HG03095 (cell line): ENCODE results near the gene B4GAT1.
"Not testable (repeated sequence)": the region's sequence is repeated elsewhere in the genome, so short reads cannot be mapped to it uniquely, and the experiment has no call there.

Experiments
- ATAC-seq: cut with Tn5 transposase; IDR thresholded peaks from one replicate; pipeline ENCODE4 v1.9.1; 2021; ENCODE audit warnings: moderate library complexity; ENCODE audit not compliant: unreplicated experiment

Gene B4GAT1

DNA sequence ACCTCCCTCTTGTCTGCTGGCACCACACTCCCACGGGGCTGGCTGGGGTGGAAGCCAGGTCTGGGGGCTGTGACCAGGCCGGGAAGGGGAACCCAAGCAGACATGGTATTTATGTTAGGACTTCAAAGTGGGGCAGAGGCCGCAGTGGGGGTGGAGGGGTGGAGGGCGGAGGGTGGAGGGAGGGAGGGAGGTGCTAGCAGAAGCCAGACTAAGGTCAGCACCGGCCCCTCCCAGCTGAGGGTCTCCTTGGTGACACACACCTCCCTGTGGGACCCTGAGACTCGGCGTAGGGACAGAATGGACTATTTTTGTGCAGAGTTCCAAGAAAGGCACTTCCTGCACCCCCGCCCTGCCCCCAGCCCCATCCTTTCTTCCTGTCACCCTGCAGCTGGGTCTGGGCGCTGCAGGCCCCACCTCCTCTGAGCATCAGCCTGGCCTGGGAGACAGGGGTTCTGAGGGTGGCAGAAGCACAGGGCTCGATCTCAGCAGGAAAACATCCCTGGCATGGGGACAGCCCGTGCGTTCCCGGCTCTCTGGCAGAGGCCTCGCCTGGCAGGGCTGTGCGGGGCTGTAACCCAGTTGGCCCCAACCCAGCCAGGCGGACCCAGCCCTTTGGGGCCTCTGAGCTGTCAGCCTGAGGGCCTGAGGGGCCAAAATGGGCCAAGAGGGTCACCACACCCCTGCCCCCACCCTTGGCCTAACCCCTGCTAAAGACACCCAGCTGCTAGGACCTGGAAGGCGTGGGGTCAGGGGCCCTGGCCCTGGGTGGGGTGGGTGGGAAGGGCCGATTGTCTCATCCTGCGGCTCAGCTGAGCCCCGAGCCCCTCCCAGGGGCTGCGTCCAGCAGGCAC, 20.9 kb downstream of the B4GAT1 start:
- no peak for ATAC-seq

DNA sequence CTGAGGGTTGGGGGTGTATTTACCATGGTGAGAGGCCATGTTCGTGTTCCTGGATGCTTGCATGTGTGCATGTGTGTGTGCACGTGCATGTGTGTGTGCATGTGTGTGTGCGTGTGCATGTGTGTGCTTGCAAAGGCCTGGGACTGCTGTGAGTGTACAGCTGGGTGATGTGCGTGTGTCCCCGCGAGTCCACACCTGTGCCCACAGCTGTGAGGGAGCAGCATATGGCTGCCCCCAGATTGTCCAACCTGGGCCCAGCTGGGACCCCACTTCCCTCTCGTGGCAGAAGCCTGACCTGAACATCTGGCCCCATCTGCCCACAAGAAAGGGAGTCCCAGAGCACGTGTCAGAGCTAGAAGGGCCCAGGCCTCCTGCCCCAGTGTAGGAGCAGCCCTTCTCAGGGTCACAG, 22.2 kb downstream of the B4GAT1 start:
- no peak for ATAC-seq

DNA sequence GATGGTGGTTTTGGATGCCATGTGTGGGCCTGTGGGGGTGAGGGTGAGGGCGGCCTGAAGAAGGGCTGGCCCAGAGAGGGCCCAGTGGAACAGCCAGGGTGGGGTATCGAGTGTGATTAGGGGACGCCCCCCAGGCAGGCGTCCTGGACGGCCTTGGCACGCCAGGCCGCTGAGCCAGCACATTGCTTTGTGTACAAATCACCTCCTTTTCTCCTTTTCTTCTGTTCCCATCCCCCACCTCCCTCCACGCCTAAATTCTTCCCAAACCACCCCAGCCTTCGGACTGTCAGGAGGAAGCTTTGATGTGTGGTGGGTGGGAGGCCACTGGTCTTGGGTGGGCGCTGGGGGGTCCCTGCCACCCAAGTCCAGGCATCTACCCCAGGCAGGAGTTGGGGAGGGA, 22.8 kb downstream of the B4GAT1 start:
- no peak for ATAC-seq

DNA sequence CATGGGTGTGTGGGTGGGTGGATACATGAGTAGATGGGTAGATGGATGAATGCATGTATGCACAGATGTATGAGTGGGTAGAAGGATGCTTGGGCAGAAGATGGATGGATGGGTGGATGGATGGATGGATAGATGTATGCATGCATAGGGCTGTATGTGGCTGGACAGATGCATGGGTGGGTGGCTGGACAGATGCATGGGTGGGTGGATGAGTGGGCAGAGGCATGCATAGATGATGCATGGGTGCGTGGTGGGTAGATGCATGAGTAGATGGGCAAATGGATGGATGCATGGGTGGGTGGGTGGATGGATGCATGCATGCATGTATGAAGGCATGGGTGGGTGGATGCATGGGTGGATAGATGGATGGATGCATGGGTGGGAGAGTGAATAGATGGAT, 23.7 kb downstream of the B4GAT1 start:
- ATAC-seq: no peak

DNA sequence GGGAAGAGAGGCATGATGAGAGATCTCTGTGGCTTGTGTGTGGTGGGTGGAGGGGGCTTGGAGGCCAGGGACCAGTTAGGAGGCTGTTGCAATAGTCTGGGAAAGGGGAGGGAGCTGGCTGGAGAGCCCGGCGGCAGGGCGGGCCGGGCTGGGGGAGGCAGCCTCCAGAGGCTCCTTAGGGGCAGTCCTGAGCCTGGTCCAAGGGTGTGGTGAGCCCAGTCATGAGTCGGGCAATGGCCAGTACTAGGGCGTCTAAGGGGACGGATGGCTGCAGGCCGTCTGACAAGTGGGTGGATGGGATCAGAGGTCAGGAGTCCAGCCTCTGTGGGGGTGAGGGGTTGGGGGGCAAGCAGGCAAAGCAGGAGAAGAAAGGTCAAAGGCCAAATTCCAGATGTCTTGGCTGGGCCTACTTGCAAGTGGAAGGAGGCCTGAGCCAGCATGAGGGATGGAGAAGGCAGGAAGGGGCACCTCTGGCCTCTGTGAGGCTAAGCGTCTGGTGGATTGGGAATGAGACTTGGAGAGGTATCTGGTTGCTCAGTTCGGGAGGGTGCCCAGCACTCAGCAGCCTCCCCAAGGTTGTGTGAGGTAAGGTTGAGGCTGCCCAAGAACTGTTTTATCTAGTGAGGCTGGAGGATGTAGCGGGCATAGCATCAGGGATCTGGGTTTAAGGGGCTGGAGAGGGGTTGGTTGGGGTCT, 24.5 kb downstream of the B4GAT1 start:
- no peak for ATAC-seq

DNA sequence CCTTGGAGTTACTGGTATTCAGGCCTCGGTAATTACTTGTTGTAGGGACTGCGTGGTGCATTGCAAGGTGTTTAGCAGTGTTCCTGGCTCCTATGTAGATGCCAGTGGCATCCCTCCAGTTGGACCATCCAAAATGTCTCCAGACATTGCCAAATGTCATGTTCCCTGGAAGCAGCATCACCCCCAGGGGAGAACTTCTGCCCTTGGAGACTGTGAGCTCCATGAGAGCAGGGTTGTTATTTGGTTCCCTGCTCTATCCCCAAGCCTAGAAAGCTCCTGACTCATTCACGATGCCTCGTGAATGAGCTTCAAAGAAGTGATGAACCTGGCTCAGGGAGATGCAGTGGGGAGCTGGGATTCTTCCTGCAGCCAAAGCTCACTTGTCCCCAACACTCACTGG, 25.8 kb downstream of the B4GAT1 start:
- no peak for ATAC-seq

DNA sequence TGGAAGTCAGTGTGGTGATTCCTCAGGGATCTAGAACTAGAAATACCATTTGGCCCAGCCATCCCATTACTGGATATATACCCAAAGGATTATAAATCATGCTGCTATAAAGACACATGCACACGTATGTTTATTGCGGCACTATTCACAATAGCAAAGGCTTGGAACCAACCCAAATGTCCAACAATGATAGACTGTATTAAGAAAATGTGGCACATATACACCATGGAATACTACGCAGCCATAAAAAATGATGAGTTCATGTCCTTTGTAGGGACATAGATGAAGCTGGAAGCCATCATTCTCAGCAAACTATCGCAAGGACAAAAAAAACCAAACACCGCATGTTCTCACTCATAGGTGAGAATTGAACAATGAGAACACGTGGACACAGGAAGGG, 26.7 kb downstream of the B4GAT1 start:
- ATAC-seq: not testable (repeated sequence)

DNA sequence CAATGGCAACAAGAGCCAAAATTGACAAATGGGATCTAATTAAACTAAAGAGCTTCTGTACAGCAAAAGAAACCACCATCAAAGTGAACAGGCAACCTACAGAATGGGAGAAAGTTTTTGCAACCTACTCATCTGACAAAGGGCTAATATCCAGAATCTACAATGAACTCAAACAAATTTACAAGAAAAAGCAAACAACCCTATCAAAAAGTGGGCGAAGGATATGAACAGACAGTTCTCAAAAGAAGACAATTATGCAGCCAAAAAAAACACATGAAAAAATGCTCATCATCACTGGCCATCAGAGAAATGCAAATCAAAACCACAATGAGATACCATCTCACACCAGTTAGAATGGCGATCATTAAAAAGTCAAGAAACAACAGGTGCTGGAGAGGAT, 27.1 kb downstream of the B4GAT1 start:
- ATAC-seq: not testable (repeated sequence)

DNA sequence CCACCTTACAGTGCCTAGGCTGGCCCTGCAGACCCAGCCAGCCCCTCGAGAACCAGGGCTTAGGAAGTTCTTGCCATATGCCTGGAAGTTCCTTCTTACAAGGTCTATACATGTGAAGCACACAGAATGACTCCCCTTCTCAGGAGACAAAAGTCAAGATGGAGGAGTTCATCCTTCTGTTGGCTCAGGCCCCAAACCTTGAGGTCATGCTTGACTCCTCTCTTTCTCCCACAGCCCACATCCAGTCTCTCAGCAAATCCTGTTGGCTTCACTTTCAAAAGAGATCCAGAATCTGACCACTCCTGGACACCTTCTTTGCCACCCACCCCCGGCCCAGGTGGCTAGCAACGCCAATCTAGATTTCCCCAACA, 28.8 kb downstream of the B4GAT1 start:
- ATAC-seq: no peak

DNA sequence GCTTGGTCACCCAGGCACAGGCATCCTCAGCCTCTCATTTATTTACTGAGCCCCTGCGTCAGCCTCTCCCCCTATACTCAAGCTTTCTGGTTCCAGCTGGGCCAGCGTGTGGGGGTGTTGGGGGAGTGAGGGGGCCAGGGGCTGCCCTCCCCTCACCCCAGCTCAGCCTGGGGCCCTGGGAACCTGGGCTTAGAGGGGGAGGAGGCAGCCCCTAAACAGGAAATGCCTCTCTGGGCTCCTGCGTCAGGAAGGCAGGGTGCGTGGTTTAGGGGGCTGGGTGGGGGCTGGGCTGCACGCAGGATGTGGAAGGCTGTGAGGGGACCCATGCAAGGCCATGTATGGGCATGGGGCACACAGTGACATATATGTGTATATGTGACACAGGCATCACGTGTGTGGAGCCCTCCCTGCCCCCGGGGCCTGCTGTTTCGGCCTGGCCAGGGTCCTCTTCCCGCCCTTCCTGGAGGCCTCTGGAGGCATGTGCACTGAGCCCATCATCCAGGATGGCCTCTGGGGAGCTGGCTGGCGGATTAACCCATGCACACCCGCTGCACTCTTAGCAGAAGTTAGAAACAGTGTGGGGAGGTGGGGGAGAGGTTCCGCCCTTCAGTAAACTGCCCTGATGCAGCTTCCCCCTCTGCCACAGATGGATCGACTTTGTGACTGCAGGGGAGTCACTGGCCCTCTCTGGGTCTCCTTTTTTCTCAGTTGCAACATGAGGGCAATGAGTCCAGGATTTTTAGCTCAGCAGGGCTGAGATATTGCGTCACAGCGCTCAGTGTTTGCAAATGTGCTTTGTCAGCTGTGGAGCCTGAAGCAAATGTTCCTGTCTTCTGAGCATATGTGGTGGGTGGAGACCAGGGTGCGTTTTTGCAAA, 29.5 kb downstream of the B4GAT1 start:
- no peak for ATAC-seq

DNA sequence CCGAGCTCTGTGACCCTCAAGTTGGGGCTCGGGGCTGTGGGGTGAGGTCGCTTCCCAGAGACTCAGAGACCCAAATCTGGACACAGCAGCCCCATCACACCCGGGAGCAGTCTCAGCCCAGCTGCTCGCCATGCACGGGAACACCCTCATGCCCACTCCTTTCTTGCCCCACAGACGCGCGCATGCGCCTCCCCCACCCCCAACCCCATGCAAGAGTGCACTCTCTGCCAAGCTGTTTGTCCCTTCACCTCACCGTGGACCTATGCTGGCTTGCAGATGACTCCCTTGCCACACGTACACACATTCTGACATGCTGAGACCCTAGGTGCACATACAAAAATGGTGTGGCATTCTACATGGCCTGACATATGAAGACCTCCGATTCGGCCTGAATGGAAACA, 30.1 kb downstream of the B4GAT1 start:
- ATAC-seq: no peak

DNA sequence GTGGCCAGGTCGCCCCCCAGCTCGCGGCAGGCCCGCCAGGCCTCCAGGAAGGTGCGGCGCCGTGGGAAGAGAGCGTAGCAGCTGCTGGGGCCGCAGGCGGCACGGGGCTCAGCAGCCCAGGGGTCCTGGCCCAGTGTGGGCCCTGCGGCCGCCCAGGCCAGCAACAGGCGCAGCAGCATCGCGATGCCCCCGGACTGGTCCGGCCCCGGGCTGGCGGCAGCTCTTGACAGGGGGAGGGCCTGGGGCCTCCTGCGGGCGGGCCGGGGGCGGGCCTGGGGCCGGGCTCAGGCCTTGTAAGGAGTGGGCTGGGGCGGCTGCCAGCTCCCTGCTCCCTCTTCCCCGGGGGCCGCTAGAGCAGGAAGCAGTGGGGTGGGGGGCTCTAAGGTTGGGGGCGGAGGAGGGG, 30.6 kb downstream of the B4GAT1 start, which contains the start of gene CD248:
CD248 (minus strand) TSS at position 196 of the 403 bp plus-strand sequence; CDS start at position 179, 17 bp downstream.
- ATAC-seq: no peak

DNA sequence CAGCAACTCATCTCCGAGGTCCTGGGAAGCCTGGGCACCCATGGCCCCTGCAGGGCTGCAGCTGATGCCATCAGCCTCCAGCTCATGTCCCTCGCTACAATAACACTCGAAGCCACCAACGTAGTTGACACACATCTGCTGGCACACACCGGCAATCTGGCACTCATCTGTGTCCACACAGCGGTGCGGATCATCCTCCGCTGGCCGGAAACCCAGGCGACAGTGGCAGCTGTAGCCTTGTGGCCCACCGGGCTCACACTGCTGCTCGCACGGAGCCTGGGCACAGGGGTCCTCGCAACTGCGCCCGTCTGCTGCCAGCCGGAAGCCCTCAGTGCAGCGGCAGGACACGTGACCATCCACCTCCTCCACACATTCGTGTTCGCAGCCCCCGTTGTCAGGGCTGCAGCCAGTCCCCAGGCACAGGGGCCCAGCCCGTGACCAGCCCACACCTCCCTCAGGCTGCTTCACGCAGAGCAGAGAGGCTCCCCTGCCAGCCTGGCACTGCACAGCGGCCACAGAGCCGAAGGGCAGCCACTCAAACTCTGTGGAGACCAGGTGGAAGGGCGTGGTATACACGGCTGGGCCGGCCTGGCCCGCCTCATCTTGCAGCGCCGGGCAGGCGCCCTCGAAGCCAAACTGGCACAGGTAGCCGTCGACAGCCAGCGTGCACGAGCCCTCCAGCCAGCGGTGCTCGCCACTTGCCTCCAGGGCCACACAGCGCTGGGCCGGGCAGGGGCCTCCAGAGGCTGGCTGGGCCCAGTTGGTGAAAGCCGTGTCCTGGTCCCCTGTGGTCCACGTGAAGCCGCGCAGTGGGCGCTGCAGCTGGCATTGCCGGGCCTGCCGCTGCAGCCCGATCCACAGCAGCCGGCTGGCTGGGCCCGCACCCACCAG, 31.3 kb downstream of the B4GAT1 start:
- ATAC-seq: no peak

DNA sequence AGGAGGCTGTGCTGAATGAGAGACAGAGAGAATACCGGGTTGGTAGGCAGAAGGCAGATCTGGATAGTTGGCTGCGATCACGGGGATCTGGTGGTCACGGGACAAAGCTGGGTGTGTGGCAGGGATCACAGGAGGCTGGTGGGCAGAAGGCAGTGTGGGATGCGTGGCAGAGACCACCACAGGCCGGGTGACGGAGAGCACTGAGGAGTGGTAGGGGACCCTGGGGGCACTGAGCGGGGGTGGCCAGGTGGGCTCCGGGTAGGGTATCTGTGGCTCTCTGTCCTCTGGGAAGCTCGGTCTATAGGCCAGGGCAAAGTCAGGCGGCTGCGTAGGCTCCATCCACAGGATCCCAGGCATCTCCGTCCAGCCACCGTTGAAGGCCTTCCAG, 31.9 kb downstream of the B4GAT1 start:
- ATAC-seq: no peak

DNA sequence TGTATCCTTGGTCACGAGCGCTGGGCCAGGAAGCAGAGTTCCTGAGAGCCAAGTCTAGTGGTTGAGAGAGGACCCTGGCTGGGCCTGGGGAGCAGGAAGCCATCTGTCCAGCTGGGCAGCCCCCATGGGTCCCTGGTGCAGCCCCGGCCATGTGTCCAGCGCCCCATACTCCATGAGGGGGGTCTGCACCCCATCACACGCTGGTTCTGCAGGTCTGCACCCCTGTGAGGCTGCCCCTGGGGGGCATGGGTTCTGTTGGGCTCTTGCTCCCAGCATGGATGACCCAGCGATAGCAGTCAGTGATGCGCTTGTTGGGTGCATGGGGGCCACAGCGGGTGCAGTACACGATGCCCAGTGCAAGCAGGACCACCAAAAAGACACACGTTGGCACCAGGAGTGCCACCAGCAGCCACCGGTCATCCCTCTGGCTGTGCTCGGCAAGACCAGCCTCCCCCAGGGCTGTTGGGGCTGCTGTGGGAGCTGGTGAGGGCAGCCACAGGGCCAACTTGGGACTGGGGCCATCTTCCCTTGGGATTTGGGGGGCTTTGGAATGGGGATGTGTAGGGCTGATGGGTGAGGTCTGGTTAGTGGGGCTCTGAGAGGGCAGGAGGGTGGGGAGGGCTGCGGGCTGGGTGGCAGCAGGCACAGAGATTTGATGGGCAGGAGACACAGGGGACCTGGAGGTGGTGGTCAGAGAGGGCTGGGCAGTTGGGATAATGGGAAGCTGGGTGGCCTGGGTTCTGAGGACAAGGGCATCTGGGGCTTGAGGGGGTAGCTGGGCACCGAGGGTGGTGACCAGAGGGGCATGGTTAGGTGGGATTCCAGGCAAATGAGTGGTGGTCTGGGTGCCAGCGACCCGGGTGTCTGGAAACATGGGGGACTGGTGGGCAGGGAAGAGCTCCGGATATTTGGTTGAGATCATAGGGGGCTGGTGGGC, 32.6 kb downstream of the B4GAT1 start:
- ATAC-seq: no peak

DNA sequence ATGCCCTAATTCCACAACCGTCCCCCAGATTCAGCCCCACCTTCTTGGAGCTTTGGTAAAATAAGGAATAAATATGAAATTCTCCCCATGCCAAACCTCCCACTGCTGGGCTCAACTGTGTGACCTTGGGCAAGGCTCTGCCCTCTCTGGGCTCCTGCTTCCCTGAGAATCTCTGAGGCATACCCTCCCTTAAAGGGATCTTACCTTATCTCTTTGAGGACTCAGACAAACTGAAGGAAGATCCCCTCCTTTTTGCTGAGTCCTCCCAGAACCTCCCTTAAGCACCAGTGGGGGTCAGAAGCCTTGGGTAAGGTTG, 33.3 kb downstream of the B4GAT1 start:
- no peak for ATAC-seq

DNA sequence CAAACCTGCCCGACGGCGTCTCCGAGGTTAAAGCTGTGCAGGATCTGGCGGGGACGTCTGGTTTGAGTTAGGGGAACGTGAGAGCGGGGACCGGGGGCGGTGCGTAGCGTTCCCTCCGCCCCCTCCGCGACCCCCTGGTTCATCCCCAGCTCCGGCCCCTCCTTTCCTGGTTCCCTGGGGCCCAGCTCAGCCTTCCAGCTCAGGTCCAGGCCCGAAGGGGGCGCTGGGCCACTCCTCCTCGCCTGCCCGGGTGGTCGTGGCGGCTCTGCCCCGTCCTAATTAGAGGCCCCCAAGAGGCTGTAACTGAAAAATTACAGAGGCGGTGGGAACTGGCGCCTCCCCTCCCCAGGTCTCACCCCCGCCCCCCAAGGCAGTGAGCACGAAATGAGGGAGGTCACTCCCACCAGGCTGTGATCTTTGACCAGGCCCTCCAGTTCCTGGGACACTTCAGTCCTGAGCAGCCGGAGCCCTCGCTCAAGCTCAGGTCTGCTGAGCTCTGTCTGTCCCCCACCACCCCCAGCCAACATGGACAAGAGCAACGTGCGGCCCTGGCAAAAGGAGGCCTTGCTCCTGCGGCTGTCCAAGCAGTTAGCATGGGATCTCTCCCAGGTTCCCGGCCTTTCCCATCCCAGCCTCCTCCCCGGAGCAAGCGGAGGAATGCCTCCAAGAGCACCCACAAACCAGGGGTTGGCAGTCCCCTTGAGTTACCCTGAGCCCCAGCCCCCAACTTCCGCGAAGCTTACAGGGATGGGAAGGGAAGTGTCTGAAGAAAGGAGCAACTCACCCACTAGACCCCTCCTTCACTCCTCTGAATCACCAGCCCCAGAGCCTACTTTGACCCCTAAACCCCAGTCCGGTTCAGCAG, 33.9 kb downstream of the B4GAT1 start:
- no peak for ATAC-seq

DNA sequence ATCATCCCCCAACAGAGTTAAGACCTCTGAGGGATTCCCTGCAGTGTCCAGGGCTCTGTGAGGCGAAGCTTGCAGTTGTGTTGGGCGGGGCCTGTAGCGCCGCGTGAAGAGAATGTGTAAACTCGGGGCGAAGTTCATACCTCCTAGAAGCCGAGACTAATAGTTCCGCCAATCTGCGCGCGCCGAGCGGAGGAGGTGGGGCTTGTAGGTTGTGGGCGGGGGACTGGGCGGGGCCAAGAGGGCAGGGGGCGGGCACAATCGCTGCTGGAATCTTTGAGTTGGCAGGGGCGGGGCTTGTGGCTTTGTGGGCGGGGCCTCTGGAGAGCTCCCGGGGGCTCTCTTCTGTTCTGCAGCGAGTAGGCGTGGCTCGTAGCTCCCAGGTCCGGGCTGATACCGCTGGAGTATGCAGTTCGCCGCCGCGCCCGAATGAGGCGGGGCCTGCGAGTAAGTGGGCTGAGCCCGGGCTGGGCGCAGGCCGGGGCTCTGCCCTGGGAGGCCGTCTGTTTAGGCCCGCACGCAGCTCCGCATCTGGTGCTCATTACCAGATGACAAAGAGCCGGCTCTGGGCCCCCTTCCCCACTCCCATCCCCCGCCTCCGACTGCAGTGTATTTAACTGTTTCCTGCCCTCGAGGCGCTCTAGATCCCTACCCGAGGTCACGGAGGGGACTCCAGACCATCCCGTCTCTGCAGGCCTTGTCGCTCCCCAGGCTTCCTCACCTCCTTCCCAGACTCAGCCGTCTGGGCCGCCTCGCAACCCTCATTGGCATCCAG, 34.7 kb downstream of the B4GAT1 start:
- ATAC-seq: peak; percentile 74
